ENCODE measurements around the gene SLC7A9.

The SLC7A9 gene

GRCh38 chr19:32880622-32881021 lies 11.1 kb upstream of the SLC7A9 start:
- H3K9ac ChIP-seq (ENCODE audit: low read length) = no peak overlapping the region
- no peaks in the 10 kb centered on the region for H4K20me1 ChIP-seq (ENCODE audit: insufficient read depth, low read length)
- no peaks in the 10 kb centered on the region for H3K9me2 ChIP-seq (ENCODE audit: low read depth, low read length)
- H3K27me3 ChIP-seq (ENCODE audit: insufficient read depth, low read length) = no peaks in the 10 kb centered on the region
- H3K9me3 ChIP-seq (ENCODE audit: low read length) = no peaks in the 10 kb centered on the region
- no peak overlapping the region for H3K27ac ChIP-seq (ENCODE audit: low read depth, low read length, poor library complexity, severe bottlenecking)
- H3F3A ChIP-seq (ENCODE audit: insufficient read depth, low read length) = no peaks in the 10 kb centered on the region
- no peak overlapping the region for H2AFZ ChIP-seq (ENCODE audit: low read length)
- no peaks in the 10 kb centered on the region for H3K79me2 ChIP-seq (ENCODE audit: insufficient read depth, low read length)
- no peaks in the 10 kb centered on the region for H3K4me1 ChIP-seq (ENCODE audit: insufficient read depth, low read length, severe bottlenecking)
- H3K36me3 ChIP-seq (ENCODE audit: insufficient read depth, low read length) = no peaks in the 10 kb centered on the region
- no peak overlapping the region for H3K4me2 ChIP-seq (ENCODE audit: low read length)
- H3K4me3 ChIP-seq (ENCODE audit: low read depth, low read length, poor library complexity, severe bottlenecking) = no peak overlapping the region
- TF ChIP-seq EZH2 (IDR thresholded peaks at IDR 0.05; ENCODE audit: borderline replicate concordance, low read length) (no peak), CTCF (IDR thresholded peaks at IDR 0.05; ENCODE audit: low read length) (no peak)

GRCh38 chr19:32879741-32880140 lies 10.2 kb upstream of the SLC7A9 start:
- H2AFZ ChIP-seq (ENCODE audit: low read length) = no peak overlapping the region
- TF ChIP-seq EZH2 (IDR thresholded peaks at IDR 0.05; ENCODE audit: borderline replicate concordance, low read length) = no peak
- TF ChIP-seq CTCF (IDR thresholded peaks at IDR 0.05; ENCODE audit: low read length) = no peak
- H3K9me2 ChIP-seq (ENCODE audit: low read depth, low read length) = no peaks in the 10 kb centered on the region
- no peaks in the 10 kb centered on the region for H3K27me3 ChIP-seq (ENCODE audit: insufficient read depth, low read length)
- no peaks in the 10 kb centered on the region for H3K79me2 ChIP-seq (ENCODE audit: insufficient read depth, low read length)
- no peaks in the 10 kb centered on the region for H3K9me3 ChIP-seq (ENCODE audit: low read length)
- H4K20me1 ChIP-seq (ENCODE audit: insufficient read depth, low read length) = no peaks in the 10 kb centered on the region
- H3K27ac ChIP-seq (ENCODE audit: low read depth, low read length, poor library complexity, severe bottlenecking) = no peak overlapping the region
- no peaks in the 10 kb centered on the region for H3F3A ChIP-seq (ENCODE audit: insufficient read depth, low read length)
- no peaks in the 10 kb centered on the region for H3K36me3 ChIP-seq (ENCODE audit: insufficient read depth, low read length)
- H3K9ac ChIP-seq (ENCODE audit: low read length) = no peak overlapping the region
- H3K4me3 ChIP-seq (ENCODE audit: low read depth, low read length, poor library complexity, severe bottlenecking) = no peak overlapping the region
- H3K4me1 ChIP-seq (ENCODE audit: insufficient read depth, low read length, severe bottlenecking) = no peaks in the 10 kb centered on the region
- H3K4me2 ChIP-seq (ENCODE audit: low read length) = no peak overlapping the region

- Histone ChIP-seq H3K79me2 (ENCODE audit: insufficient read depth, low read length) (no peaks in the 10 kb centered on the region), H3K9me2 (ENCODE audit: low read depth, low read length) (no peaks in the 10 kb centered on the region), H3K36me3 (ENCODE audit: insufficient read depth, low read length) (no peaks in the 10 kb centered on the region), H3K4me1 (ENCODE audit: insufficient read depth, low read length, severe bottlenecking) (no peaks in the 10 kb centered on the region), H3F3A (ENCODE audit: insufficient read depth, low read length) (no peaks in the 10 kb centered on the region), H3K4me3 (ENCODE audit: low read depth, low read length, poor library complexity, severe bottlenecking) (no peak overlapping the region), H3K9me3 (ENCODE audit: low read length) (no peaks in the 10 kb centered on the region), H2AFZ (ENCODE audit: low read length) (no peak overlapping the region), H3K27ac (ENCODE audit: low read depth, low read length, poor library complexity, severe bottlenecking) (no peak overlapping the region), H3K27me3 (ENCODE audit: insufficient read depth, low read length) (no peaks in the 10 kb centered on the region), H3K9ac (ENCODE audit: low read length) (no peak overlapping the region), H3K4me2 (ENCODE audit: low read length) (no peak overlapping the region), H4K20me1 (ENCODE audit: insufficient read depth, low read length) (no peaks in the 10 kb centered on the region)
- TF ChIP-seq EZH2 (IDR thresholded peaks at IDR 0.05; ENCODE audit: borderline replicate concordance, low read length) (no peak), CTCF (IDR thresholded peaks at IDR 0.05; ENCODE audit: low read length) (no peak)
Measured at GRCh38 chr19:32878988-32879387, 9.4 kb upstream of the SLC7A9 start.

All from OCI-LY1 (cell line).